DOHH2 (cell line): ENCODE results near the gene NXT1.

Source experiments
- CTCF ChIP-seq: fragments of 200-600 bp; sonication (generic); IDR thresholded peaks from one replicate; pipeline ENCODE4 v1.5.1; 2014; ENCODE audit warnings: antibody characterized with exemption, mild to moderate bottlenecking, low read depth, low read length; ENCODE audit not compliant: poor library complexity, severe bottlenecking
- EZH2phosphoT487 ChIP-seq: fragments of 200-600 bp; sonication (generic); IDR thresholded peaks from 2 replicates; pipeline ENCODE4 v1.6.1; 2017; ENCODE audit warnings: borderline replicate concordance, mild to moderate bottlenecking, antibody characterized with exemption, low read length, moderate library complexity, mixed read lengths

- no peak for TF ChIP-seq CTCF
- no peak for TF ChIP-seq EZH2phosphoT487
These were observed 2.8 kb upstream of the NXT1 start for GRCh38 chr20:23347791-23348190.
